T-helper 17 cell (primary cell): ENCODE measurements around the gene LGALS3BP. TPM values are rescaled to one million over a fixed set of nuclear protein-coding genes. Genes with fewer than 3 reads are reported as not detected.

Source experiments
- ATAC-seq: fragments of 150-1000 bp; cut with Tn5 transposase; 2 replicates; pipeline ENCODE4 v1.10.0; 2021; ENCODE audit warnings: mild to moderate bottlenecking, moderate library complexity
- DNase-seq, 3 donors: peaks; one replicate each; pipeline versions ENCODE4 v3.0.0 to v3.0.0-alpha.2; 2020 to 2021
- H3K9me3 ChIP-seq: one replicate; pipeline ENCODE4 v1.7.0; 2013; ENCODE audit warnings: low read length, mild to moderate bottlenecking; ENCODE audit not compliant: control insufficient read depth, poor library complexity, severe bottlenecking
- H3K27ac Mint-ChIP-seq: one replicate; pipeline ENCODE4 v1.8.0; 2022; ENCODE audit warnings: mild to moderate bottlenecking, moderate library complexity, mixed read lengths
- H3K27me3 Mint-ChIP-seq: one replicate; pipeline ENCODE4 v1.8.0; 2022; ENCODE audit warnings: mixed read lengths
- H3K36me3 Mint-ChIP-seq: one replicate; pipeline ENCODE4 v1.8.0; 2022; ENCODE audit warnings: low read depth, mixed read lengths
- H3K4me1 Mint-ChIP-seq: one replicate; pipeline ENCODE4 v1.8.0; 2022; ENCODE audit warnings: mild to moderate bottlenecking, mixed read lengths
- H3K4me3 Mint-ChIP-seq: one replicate; pipeline ENCODE4 v1.8.0; 2022; ENCODE audit warnings: mild to moderate bottlenecking, moderate library complexity, mixed read lengths
- total RNA-seq, 4 donors: library from RNA in 2 of 4; stranded (reverse) in 2 of 4; gene quantifications; one replicate each; pipeline ENCODE4 v1.2.3 and lab custom pipeline; 2022 to 2026

The LGALS3BP gene
- total RNA-seq, 2 donors from 2014 or later: 31.7 to 45.2 TPM

DNA sequence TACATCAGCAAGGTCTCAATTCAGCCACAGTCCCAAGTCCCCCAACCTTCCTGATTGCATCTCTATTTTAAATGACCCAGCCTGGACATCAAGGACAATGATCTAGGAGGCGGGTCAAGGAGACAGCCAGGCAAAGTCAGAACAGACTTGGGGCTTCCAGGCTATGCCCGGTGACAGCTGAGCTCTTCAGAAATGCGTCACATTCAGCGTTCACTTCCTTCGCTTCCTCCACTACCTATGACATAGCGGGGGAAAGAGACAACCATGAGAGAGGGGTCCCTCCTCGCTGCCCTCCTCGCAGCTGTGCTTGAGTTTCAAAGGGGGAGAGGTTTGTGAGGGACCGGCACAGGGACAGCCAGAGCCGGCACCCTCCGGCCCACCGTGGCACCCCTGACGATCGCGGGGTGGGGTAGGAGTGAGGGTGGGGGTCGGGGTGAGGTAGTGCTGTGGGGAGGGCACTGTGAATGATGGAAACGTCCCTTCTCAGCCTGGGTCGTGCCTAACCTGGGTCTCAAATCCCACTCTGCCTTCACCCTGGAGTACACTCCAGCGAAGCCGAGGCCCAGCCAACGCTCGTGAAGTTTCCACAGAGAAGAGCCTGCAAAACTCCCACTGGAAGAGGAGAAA lies 12.3 kb upstream of the LGALS3BP start:
- no peaks in the 10 kb centered on the region for H3K9me3 ChIP-seq
- Mint-ChIP-seq H3K27ac (no peak overlapping the region), H3K27me3 (no peaks in the 10 kb centered on the region), H3K36me3 (peaks cover 3% of the 10 kb centered on the region), H3K4me1 (peaks cover 7% of the 10 kb centered on the region), H3K4me3 (no peak overlapping the region)
- DNase-seq (no peak), ATAC-seq (no peak)

DNA sequence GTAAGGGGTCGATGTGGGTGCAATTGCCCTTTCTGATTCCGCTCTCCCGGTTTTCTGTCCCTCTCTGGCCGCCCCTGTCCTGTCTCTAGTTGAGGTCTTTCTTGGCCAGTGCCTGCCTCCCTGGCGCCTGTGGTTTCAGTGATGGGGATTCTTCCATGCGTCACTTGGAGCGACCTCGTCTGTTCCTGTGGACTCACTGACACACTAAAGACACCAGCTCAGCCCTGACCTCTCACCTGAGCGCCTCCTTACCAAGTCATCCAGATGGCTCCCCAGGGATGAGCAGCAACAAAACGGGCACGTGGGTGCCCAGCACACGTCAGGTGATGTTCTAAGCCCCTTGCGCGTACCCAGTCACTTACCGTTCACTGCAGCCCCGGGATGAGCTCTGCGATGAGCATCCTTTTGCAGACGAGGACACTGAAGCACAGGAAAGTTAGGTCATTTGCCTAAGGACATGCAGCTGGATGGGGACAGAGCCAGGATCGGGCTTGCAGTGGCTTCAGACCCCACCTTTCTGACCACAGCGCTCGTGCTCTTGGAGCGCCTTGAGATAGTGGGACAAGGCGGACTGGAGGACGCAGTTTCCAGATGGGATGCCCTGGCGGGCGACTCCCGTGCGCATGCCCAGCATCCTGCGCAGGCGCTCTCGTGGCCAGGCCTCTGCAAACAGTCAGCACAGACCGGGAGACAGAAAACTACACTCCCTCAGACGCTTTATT lies 11.5 kb upstream of the LGALS3BP start:
- Mint-ChIP-seq H3K27ac (no peak overlapping the region), H3K36me3 (peaks cover 3% of the 10 kb centered on the region), H3K4me3 (no peak overlapping the region), H3K4me1 (peaks cover 13% of the 10 kb centered on the region), H3K27me3 (no peaks in the 10 kb centered on the region)
- ATAC-seq (no peak), DNase-seq (no peak)
- no peaks in the 10 kb centered on the region for H3K9me3 ChIP-seq

GRCh38 chr17:78990349-78991016 lies 10.8 kb upstream of the LGALS3BP start:
- no peak overlapping the region for H3K27ac Mint-ChIP-seq
- ATAC-seq: no peak
- peaks cover 17% of the 10 kb centered on the region for H3K4me1 Mint-ChIP-seq
- H3K4me3 Mint-ChIP-seq: no peak overlapping the region
- H3K27me3 Mint-ChIP-seq: no peaks in the 10 kb centered on the region
- no peaks in the 10 kb centered on the region for H3K9me3 ChIP-seq
- no peak for DNase-seq
- H3K36me3 Mint-ChIP-seq: peaks cover 3% of the 10 kb centered on the region

DNA sequence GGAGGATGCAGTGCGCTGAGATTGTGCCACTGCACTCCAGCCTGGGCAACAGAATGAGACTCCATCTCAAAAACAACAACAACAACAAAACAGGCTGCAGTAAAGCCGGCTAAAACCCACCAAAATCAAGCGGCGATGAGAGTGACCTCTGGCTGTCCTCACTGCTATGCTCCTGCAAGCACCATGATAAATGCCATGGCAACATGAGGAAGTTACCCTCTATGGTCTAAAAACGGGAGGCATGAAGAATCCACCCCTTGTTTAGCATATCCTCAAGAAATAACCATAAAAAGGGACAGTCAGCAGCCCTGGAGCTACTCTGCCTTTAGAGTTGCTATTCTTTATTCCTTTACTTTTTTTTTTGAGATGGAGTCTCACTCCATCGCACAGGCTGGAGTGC lies 8.4 kb upstream of the LGALS3BP start:
- Mint-ChIP-seq H3K4me3 (no peak overlapping the region), H3K27me3 (no peaks in the 10 kb centered on the region), H3K36me3 (peaks cover 3% of the 10 kb centered on the region), H3K4me1 (peaks cover 16% of the 10 kb centered on the region), H3K27ac (peak overlapping the region; percentile 77)
- no peak for DNase-seq
- no peak for ATAC-seq
- H3K9me3 ChIP-seq: no peaks in the 10 kb centered on the region

DNA sequence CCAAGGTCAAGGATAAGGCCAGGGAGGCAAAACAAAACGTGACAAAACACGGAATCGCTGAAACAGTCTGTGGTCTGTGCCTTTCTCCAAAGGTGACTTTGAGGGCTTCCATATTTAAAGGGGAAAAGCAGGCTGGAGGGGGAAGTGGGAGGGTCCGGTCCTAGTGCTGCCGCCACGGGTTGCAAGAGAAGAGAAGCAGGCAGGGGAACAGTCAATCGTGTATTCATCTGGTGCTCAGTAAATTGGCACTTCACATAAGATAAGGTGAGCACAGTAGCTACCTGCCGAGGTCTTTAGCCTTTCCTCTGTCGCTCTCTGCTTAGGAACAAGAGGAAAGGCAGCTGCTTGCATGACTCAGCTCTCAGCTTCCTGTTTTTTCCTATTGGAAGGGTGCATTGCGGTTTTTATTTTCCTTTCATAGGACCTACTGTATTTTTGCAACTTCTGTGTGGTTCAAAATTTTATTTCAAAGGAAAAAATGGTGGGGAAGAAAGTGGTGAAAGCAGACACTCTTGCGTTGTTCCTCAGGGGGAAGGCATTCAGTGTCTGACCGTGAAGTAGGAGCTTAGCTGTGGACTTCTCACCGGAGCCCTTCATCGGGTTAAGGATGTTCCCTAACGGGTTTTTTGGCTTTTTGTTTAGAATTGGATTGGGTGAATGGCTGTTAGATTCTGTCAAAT lies 7.1 kb upstream of the LGALS3BP start:
- peaks cover 14% of the 10 kb centered on the region for H3K4me1 Mint-ChIP-seq
- no peak overlapping the region for H3K4me3 Mint-ChIP-seq
- H3K36me3 Mint-ChIP-seq: no peaks in the 10 kb centered on the region
- no peaks in the 10 kb centered on the region for H3K9me3 ChIP-seq
- peak; percentile 44 for ATAC-seq
- H3K27me3 Mint-ChIP-seq: no peaks in the 10 kb centered on the region
- no peak for DNase-seq
- H3K27ac Mint-ChIP-seq: no peak overlapping the region

GRCh38 chr17:78986048-78986648 lies 6.4 kb upstream of the LGALS3BP start:
- no peaks in the 10 kb centered on the region for H3K27me3 Mint-ChIP-seq
- ATAC-seq (peak; percentile 72), DNase-seq (no peak)
- H3K4me1 Mint-ChIP-seq: peaks cover 14% of the 10 kb centered on the region
- no peaks in the 10 kb centered on the region for H3K9me3 ChIP-seq
- H3K27ac Mint-ChIP-seq: no peak overlapping the region
- no peak overlapping the region for H3K4me3 Mint-ChIP-seq
- H3K36me3 Mint-ChIP-seq: no peaks in the 10 kb centered on the region

- no peak for ATAC-seq
- no peaks in the 10 kb centered on the region for H3K9me3 ChIP-seq
- Mint-ChIP-seq H3K36me3 (no peaks in the 10 kb centered on the region), H3K4me1 (peaks cover 13% of the 10 kb centered on the region), H3K27ac (no peak overlapping the region), H3K27me3 (no peaks in the 10 kb centered on the region), H3K4me3 (no peak overlapping the region)
- no peak for DNase-seq
These were observed 5.7 kb upstream of the LGALS3BP start for GRCh38 chr17:78985395-78985794.

- H3K36me3 Mint-ChIP-seq: no peaks in the 10 kb centered on the region
- peaks cover 11% of the 10 kb centered on the region for H3K4me1 Mint-ChIP-seq
- no peaks in the 10 kb centered on the region for H3K27me3 Mint-ChIP-seq
- no peaks in the 10 kb centered on the region for H3K9me3 ChIP-seq
- no peak for DNase-seq
- no peak overlapping the region for H3K4me3 Mint-ChIP-seq
- no peak for ATAC-seq
- no peak overlapping the region for H3K27ac Mint-ChIP-seq
These were observed 1.5 kb upstream of the LGALS3BP start for GRCh38 chr17:78981010-78981888.

- H3K4me3 Mint-ChIP-seq: no peak overlapping the region
- peaks cover 7% of the 10 kb centered on the region for H3K4me1 Mint-ChIP-seq
- no peaks in the 10 kb centered on the region for H3K36me3 Mint-ChIP-seq
- H3K27me3 Mint-ChIP-seq: no peaks in the 10 kb centered on the region
- ATAC-seq (no peak), DNase-seq (no peak)
- no peak overlapping the region for H3K27ac Mint-ChIP-seq
- no peaks in the 10 kb centered on the region for H3K9me3 ChIP-seq
These were observed 875 bp upstream of the LGALS3BP start for GRCh38 chr17:78980624-78980972.

DNA sequence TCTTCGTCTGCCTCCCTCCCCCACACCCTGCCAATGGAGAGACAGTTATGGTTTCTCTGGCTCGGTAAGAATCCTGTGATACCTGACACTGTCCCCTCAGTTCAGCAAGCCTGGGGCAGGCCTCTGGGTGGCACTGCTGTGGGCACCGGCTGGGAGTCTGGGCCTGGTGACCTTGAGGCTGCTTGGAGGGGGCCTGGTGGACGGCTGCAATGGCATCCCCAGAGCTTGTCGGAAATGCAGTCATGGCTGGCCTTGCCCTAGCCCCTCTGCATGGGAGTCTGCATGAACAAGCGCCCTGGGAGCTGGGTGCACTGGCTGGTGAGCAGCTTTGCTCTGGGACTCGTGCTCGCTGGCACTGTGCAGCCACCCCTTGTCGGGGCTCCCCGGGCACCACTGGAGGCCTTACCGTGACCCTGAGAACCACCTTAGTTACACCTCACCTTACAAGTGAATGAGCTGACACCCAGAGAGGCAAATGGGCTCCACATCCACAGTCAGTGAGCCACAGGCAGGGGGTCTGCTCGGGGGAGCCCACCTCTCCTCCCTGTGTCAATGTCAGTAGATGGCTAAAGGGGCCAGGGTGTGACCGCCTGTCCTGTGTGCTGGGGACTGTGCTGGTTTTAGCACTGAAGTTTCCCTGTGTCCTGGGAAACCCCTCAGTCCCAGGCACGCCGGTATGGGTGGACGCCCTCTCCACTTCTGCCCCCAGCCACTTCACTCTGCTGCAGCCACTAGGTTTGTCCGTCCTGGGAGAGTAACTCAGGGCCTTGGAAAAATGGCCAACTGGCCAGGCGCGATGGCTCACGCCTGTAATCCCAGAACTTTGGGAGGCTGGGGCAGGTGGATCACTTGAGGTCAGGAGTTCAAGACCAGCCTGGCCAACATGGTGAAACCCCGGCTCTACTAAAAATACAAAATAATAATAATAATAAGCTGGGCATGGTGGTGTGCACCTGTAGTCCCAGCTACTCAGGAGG lies 1.4 kb downstream of the LGALS3BP start:
- Mint-ChIP-seq H3K27ac (peak overlapping the region; percentile 84), H3K36me3 (no peaks in the 10 kb centered on the region), H3K4me3 (peak overlapping the region; percentile 83), H3K4me1 (peaks cover 7% of the 10 kb centered on the region), H3K27me3 (no peaks in the 10 kb centered on the region)
- H3K9me3 ChIP-seq: no peaks in the 10 kb centered on the region
- DNase-seq (no peak), ATAC-seq (no peak)

DNA sequence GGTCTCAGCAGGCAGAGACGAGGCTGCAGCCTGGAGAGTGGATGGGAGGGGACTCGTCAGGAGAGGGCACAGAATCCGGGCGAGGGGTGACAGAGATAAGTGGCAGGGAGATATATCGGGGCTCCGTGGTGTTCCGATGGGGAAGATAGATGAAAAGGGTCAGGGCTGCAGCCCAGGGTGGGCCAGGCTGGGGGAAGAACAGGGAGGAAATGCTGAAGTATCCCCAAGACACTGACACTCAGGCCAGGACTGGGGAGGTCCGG lies 2.1 kb downstream of the LGALS3BP start:
- no peaks in the 10 kb centered on the region for H3K27me3 Mint-ChIP-seq

More for the DNA sequence above, 2.1 kb downstream of the LGALS3BP start:
- H3K9me3 ChIP-seq: no peaks in the 10 kb centered on the region
- Mint-ChIP-seq H3K36me3 (no peaks in the 10 kb centered on the region), H3K27ac (no peak overlapping the region), H3K4me3 (no peak overlapping the region), H3K4me1 (peaks cover 7% of the 10 kb centered on the region)
- ATAC-seq: no peak
- DNase-seq: no peak
